Measurements from ENCODE around the gene CYB561. TPM values are rescaled to one million over a fixed set of nuclear protein-coding genes. Genes with fewer than 3 reads are reported as not detected.

Gene CYB561
- total and polyA plus RNA-seq, 2 donors (not counting 3 experiments of a cell fraction or from before 2014, with no cell fraction given) = 34.9 to 71.1 TPM

- FAIRE-seq (peak; percentile 15), DNase-seq (ENCODE audit: low read depth, low spot score) (peak; percentile 57)
- H4K20me1 ChIP-seq (replicated peaks; ENCODE audit: control insufficient read depth, extremely low read depth, insufficient read depth, low read length) = no peaks in the 10 kb centered on the region
- BruUV-seq (replicated peaks) = no TSS peak
- H3K4me1 ChIP-seq (ENCODE audit: control insufficient read depth, extremely low read depth, insufficient read depth, low read length) = no peaks in the 10 kb centered on the region
- no peaks in the 10 kb centered on the region for H3K36me3 ChIP-seq (ENCODE audit: control insufficient read depth in 2 of 2, extremely low read depth in 1 of 2, insufficient read depth in 2 of 2, low read length in 2 of 2)
- intact Hi-C loops (cut with micrococcal nuclease) (no loop called here), dilution Hi-C loops (cut with MboI; ENCODE audit: extremely low pct_ligation_motif_present, low sequenced_read_pairs) (no loop called here)
- no peak overlapping the region for H3K27ac ChIP-seq (ENCODE audit: insufficient read depth, low read depth, low read length)
- H3K79me2 ChIP-seq (ENCODE audit: control insufficient read depth, insufficient read depth, low read length) = no peaks in the 10 kb centered on the region
- H3K9me3 ChIP-seq (replicated peaks; ENCODE audit: control insufficient read depth, insufficient read depth, low read length) = no peaks in the 10 kb centered on the region
- ChIA-PET POLR2A (no interaction called here), CTCF (interaction anchor here (1.0 to 2.0 kb wide), 2 partner anchors 19 to 22 kb away, joined by 4 to 6 read pairs; no protein-coding TSS in a partner anchor)
- no peak for TF ChIP-seq EZH2 (IDR thresholded peaks at IDR 0.05; ENCODE audit: borderline replicate concordance, low read depth, low read length, severe bottlenecking)
- TF ChIP-seq JUN (IDR thresholded peaks at IDR 0.05; ENCODE audit: borderline replicate concordance, insufficient read depth, insufficient read length, low read depth) = no peak
- TF ChIP-seq FOS (IDR thresholded peaks at IDR 0.05; ENCODE audit: borderline replicate concordance, insufficient read depth, low read length) = no peak
- TF ChIP-seq POLR2A (IDR thresholded peaks at IDR 0.05; ENCODE audit: low read depth, low read length) = no peak
- no peak for TF ChIP-seq MYC (IDR thresholded peaks at IDR 0.05; ENCODE audit: low read depth, low read length)
- TF ChIP-seq POLR2AphosphoS5 (IDR thresholded peaks at IDR 0.05; ENCODE audit: insufficient read depth, low read depth, low read length) = no peak
- no peak for TF ChIP-seq CTCF (IDR thresholded peaks at IDR 0.05; ENCODE audit: extremely low read depth in 1 of 2, insufficient read depth in 1 of 2, low read depth in 1 of 2, low read length in 2 of 2)
- no peak for TF ChIP-seq GATA2 (IDR thresholded peaks at IDR 0.05; ENCODE audit: insufficient read depth, insufficient read length, low read depth, low read length)
- TF ChIP-seq, protein P1, sequence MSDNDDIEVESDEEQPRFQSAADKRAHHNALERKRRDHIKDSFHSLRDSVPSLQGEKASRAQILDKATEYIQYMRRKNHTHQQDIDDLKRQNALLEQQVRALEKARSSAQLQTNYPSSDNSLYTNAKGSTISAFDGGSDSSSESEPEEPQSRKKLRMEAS (IDR thresholded peaks at IDR 0.05; ENCODE audit: insufficient read depth, insufficient read length) = no peak
- no peak overlapping the region for H2AFZ ChIP-seq (ENCODE audit: low read depth, low read length)
- H3K9me1 ChIP-seq (replicated peaks; ENCODE audit: control insufficient read depth, extremely low read depth, insufficient read depth, low read length) = no peaks in the 10 kb centered on the region
- H3K4me2 ChIP-seq (ENCODE audit: insufficient read depth, low read length) = no peak overlapping the region
- no peaks in the 10 kb centered on the region for H3K27me3 ChIP-seq (ENCODE audit: control insufficient read depth in 2 of 2, insufficient read depth in 2 of 2, low read length in 2 of 2)
- H3K4me3 ChIP-seq (replicated peaks in 1 of 3; ENCODE audit: insufficient read depth in 1 of 3, low read depth in 1 of 3, low read length in 3 of 3) = no peak overlapping the region
- no peak overlapping the region for H3K9ac ChIP-seq (replicated peaks; ENCODE audit: extremely low read depth, insufficient read depth, low read length)
Measured at GRCh38 chr17:63387656-63388340, 58.3 kb downstream of the CYB561 start.

Data from endothelial cell of umbilical vein (primary cell).